H1 (cell line): ENCODE results near the gene RGS6. TPM values are rescaled to one million over a fixed set of nuclear protein-coding genes. Genes with fewer than 3 reads are reported as not detected.

Experiments used
- CTCF ChIA-PET: fragments of 300-600 bp; sonication (Branson Sonifier 250); formaldehyde crosslinking; loops from one replicate; lab custom pipeline; 2021; ENCODE audit not compliant: partially characterized antibody; lab: Charles Lee
- POLR2A ChIA-PET: fragments of 300-600 bp; sonication (Branson Sonifier 250); formaldehyde crosslinking; loops from one replicate; lab custom pipeline; 2021; ENCODE audit warnings: inconsistent platforms; ENCODE audit not compliant: partially characterized antibody; lab: Charles Lee
- DNase-seq, 2 experiments: peaks; one replicate each; pipeline versions ENCODE4 v3.0.0 to v3.0.0-alpha.2; 2010 to 2022; ENCODE audit warnings: low spot score in 2 of 2, low read depth in 1 of 2, mixed read lengths in 1 of 2
- FAIRE-seq: peaks from 2 replicates; lab custom pipeline; 2011; peaks lifted over from hg19 to GRCh38; lab: Jason Lieb, UNC
- H2AFZ ChIP-seq: 2 replicates; pipeline ENCODE4 v1.8.1; 2012; ENCODE audit warnings: low read length, inconsistent platforms
- H2AK5ac ChIP-seq: 2 replicates; pipeline ENCODE4 v1.6.1; 2013; ENCODE audit warnings: low read depth, low read length
- H2BK120ac ChIP-seq: replicated peaks from 2 replicates; pipeline ENCODE3; 2013; ENCODE audit warnings: low read depth, low read length, inconsistent platforms
- H2BK12ac ChIP-seq: 2 replicates; pipeline ENCODE4 v1.6.1; 2013; ENCODE audit warnings: low read depth, low read length
- H2BK15ac ChIP-seq: 2 replicates; pipeline ENCODE4 v1.6.1; 2013; ENCODE audit warnings: low read length
- H2BK20ac ChIP-seq: 2 replicates; pipeline ENCODE4 v1.6.1; 2013; ENCODE audit warnings: low read length
- H2BK5ac ChIP-seq: 2 replicates; pipeline ENCODE4 v1.6.1; 2013; ENCODE audit warnings: low read depth, low read length
- H3K14ac ChIP-seq: 2 replicates; pipeline ENCODE4 v1.6.1; 2013; ENCODE audit warnings: inconsistent platforms; ENCODE audit not compliant: insufficient read length
- H3K18ac ChIP-seq: 2 replicates; pipeline ENCODE4 v1.6.1; 2013; ENCODE audit warnings: low read length; ENCODE audit errors: extremely low read depth
- H3K23ac ChIP-seq: 2 replicates; pipeline ENCODE4 v1.6.1; 2013; ENCODE audit warnings: inconsistent platforms; ENCODE audit not compliant: insufficient read length
- H3K23me2 ChIP-seq: 2 replicates; pipeline ENCODE4 v1.6.1; 2013; ENCODE audit warnings: low read depth, low read length
- H3K27ac ChIP-seq: 2 replicates; pipeline ENCODE4 v1.6.1; 2011; ENCODE audit warnings: low read depth, low read length, inconsistent platforms
- H3K27me3 ChIP-seq, 4 experiments: replicated peaks in 1 of 4; 1 replicate in 1 of 4; 2 replicates in 3 of 4; pipeline versions ENCODE4 v1.6.1 to v1.8.1; 2011 to 2013; ENCODE audit warnings: low read length in 3 of 4, mild to moderate bottlenecking in 3 of 4, inconsistent platforms in 2 of 4, mixed read lengths in 2 of 4, moderate library complexity in 1 of 4; ENCODE audit not compliant: control insufficient read depth in 3 of 4, insufficient read depth in 3 of 4; ENCODE audit errors: extremely low read depth in 1 of 4
- H3K36me3 ChIP-seq, 4 experiments: 2 replicates each; pipeline versions ENCODE4 v1.6.1 to v1.8.1; 2011 to 2013; ENCODE audit warnings: mild to moderate bottlenecking in 4 of 4, low read length in 3 of 4, moderate library complexity in 2 of 4, control low read depth in 1 of 4, inconsistent platforms in 1 of 4; ENCODE audit not compliant: insufficient read depth in 4 of 4, control insufficient read depth in 2 of 4
- H3K4ac ChIP-seq: replicated peaks from 2 replicates; pipeline ENCODE3; 2013; ENCODE audit warnings: low read length, low read depth, mixed read lengths, inconsistent platforms; ENCODE audit not compliant: insufficient read length
- H3K4me1 ChIP-seq, 4 experiments: replicated peaks in 1 of 4; 1 replicate in 1 of 4; 2 replicates in 3 of 4; pipeline versions ENCODE4 v1.6.1 to v1.8.1; 2011 to 2013; ENCODE audit warnings: low read length in 3 of 4, inconsistent platforms in 2 of 4, mixed read lengths in 1 of 4; ENCODE audit not compliant: insufficient read depth in 4 of 4, control insufficient read depth in 3 of 4
- H3K4me2 ChIP-seq, 2 experiments: 2 replicates each; pipeline versions ENCODE4 v1.6.1 to v1.8.1; 2011 to 2013; ENCODE audit warnings: low read depth in 2 of 2, low read length in 2 of 2, control low read depth in 1 of 2, inconsistent platforms in 1 of 2, mild to moderate bottlenecking in 1 of 2; ENCODE audit not compliant: insufficient read depth in 1 of 2
- H3K4me3 ChIP-seq, 4 experiments: fragments of 200-600, 300-600 bp in 1 of 4; sonication (generic), shearing (Covaris generic), sonication (Bioruptor Twin) in 1 of 4; 2 replicates each; pipeline versions ENCODE4 v1.5.1 to v1.8.1; 2011 to 2016; ENCODE audit warnings: low read length in 4 of 4, low read depth in 3 of 4, control low read depth in 2 of 4, inconsistent platforms in 2 of 4, mild to moderate bottlenecking in 2 of 4, mixed read lengths in 1 of 4, moderate library complexity in 1 of 4; ENCODE audit not compliant: insufficient read depth in 2 of 4; ENCODE audit errors: extremely low read depth in 1 of 4
- H3K56ac ChIP-seq: replicated peaks from 2 replicates; pipeline ENCODE3; 2013; ENCODE audit warnings: low read depth, mild to moderate bottlenecking, mixed read lengths, low read length, inconsistent platforms; ENCODE audit not compliant: insufficient read length
- H3K79me1 ChIP-seq: 2 replicates; pipeline ENCODE4 v1.6.1; 2013; ENCODE audit warnings: low read depth, low read length, control low read depth
- H3K79me2 ChIP-seq, 2 experiments: 2 replicates each; pipeline versions ENCODE4 v1.6.1 to v1.8.1; 2012 to 2013; ENCODE audit warnings: low read length in 2 of 2, mild to moderate bottlenecking in 2 of 2, inconsistent platforms in 1 of 2; ENCODE audit not compliant: insufficient read depth in 2 of 2, control insufficient read depth in 1 of 2
- H3K9ac ChIP-seq, 4 experiments: replicated peaks in 1 of 4; 1 replicate in 1 of 4; 2 replicates in 3 of 4; pipeline versions ENCODE4 v1.6.1 to v1.8.1; 2011 to 2013; ENCODE audit warnings: low read depth in 3 of 4, low read length in 3 of 4, control low read depth in 2 of 4, mild to moderate bottlenecking in 2 of 4, moderate library complexity in 2 of 4, inconsistent platforms in 1 of 4; ENCODE audit errors: extremely low read depth in 1 of 4
- H3K9me3 ChIP-seq, 2 experiments: 2 replicates each; pipeline versions ENCODE4 v1.6.1 to v1.8.1; 2012 to 2013; ENCODE audit warnings: mild to moderate bottlenecking in 2 of 2, moderate library complexity in 2 of 2, control low read depth in 1 of 2, inconsistent platforms in 1 of 2, low read depth in 1 of 2, low read length in 1 of 2, mixed read lengths in 1 of 2; ENCODE audit not compliant: insufficient read depth in 2 of 2
- H4K20me1 ChIP-seq, 2 experiments: replicated peaks in 1 of 2; 2 replicates each; pipeline versions ENCODE3 to v1.8.1; 2011 to 2013; ENCODE audit warnings: inconsistent platforms in 2 of 2, low read length in 2 of 2, mild to moderate bottlenecking in 1 of 2; ENCODE audit not compliant: insufficient read depth in 2 of 2, control insufficient read depth in 1 of 2
- H4K5ac ChIP-seq: 2 replicates; pipeline ENCODE4 v1.6.1; 2013; ENCODE audit warnings: low read length, low read depth, mixed read lengths, inconsistent platforms; ENCODE audit not compliant: insufficient read length
- H4K8ac ChIP-seq: 2 replicates; pipeline ENCODE4 v1.8.0; 2013; ENCODE audit warnings: mild to moderate bottlenecking, moderate library complexity, low read length, inconsistent platforms; ENCODE audit not compliant: insufficient read depth; ENCODE audit errors: extremely low read depth
- H4K91ac ChIP-seq: replicated peaks from 2 replicates; pipeline ENCODE3; 2013; ENCODE audit warnings: low read length, mixed read lengths, inconsistent platforms; ENCODE audit not compliant: insufficient read length
- ASH2L ChIP-seq: fragments of 200-600, 300-600 bp; sonication (generic); IDR thresholded peaks from one replicate; pipeline ENCODE4 v1.7.1; 2017; ENCODE audit warnings: low read length
- ATF3 ChIP-seq: IDR thresholded peaks from 2 replicates; pipeline ENCODE4 v1.6.1; 2011; ENCODE audit warnings: low read depth, mild to moderate bottlenecking, low read length; ENCODE audit not compliant: insufficient read depth
- CEBPB ChIP-seq: IDR thresholded peaks from 2 replicates; pipeline ENCODE4 v1.6.1; 2012; ENCODE audit warnings: low read depth, low read length
- CHD1 ChIP-seq: IDR thresholded peaks from 2 replicates; pipeline ENCODE4 v1.6.1; 2012; ENCODE audit warnings: low read depth, low read length, improper control_type of control experiment
- EZH2 ChIP-seq: fragments of 200-600 bp; sonication (generic); IDR thresholded peaks from 2 replicates; pipeline ENCODE4 v1.7.1; 2012; ENCODE audit warnings: low read depth, mild to moderate bottlenecking, moderate library complexity, low read length, inconsistent platforms; ENCODE audit not compliant: severe bottlenecking
- FOSL1 ChIP-seq: IDR thresholded peaks from 2 replicates; pipeline ENCODE4 v1.6.1; 2011; ENCODE audit warnings: mild to moderate bottlenecking, low read depth, low read length, moderate library complexity; ENCODE audit not compliant: insufficient read depth
- KDM1A ChIP-seq: fragments of 200-600, 300-600 bp; sonication (generic); IDR thresholded peaks from 2 replicates; pipeline ENCODE4 v1.7.1; 2016; ENCODE audit warnings: mild to moderate bottlenecking, low read length, borderline replicate concordance
- NRF1 ChIP-seq: IDR thresholded peaks from 2 replicates; pipeline ENCODE4 v1.6.1; 2011; ENCODE audit warnings: mild to moderate bottlenecking, low read depth, low read length, improper control_type of control experiment
- POLR2AphosphoS5 ChIP-seq: IDR thresholded peaks from 2 replicates; pipeline ENCODE4 v1.6.1; 2011; ENCODE audit warnings: low read depth, low read length
- RAD21 ChIP-seq, 2 experiments: IDR thresholded peaks in 1 of 2; conservative IDR thresholded peaks in 1 of 2; 2 replicates each; pipeline ENCODE4 v1.6.1; 2011; ENCODE audit warnings: low read depth in 2 of 2, low read length in 2 of 2, improper control_type of control experiment in 1 of 2, inconsistent platforms in 1 of 2, mild to moderate bottlenecking in 1 of 2, moderate library complexity in 1 of 2
- RFX5 ChIP-seq: IDR thresholded peaks from 2 replicates; pipeline ENCODE4 v1.6.1; 2011; ENCODE audit warnings: low read depth, low read length, improper control_type of control experiment, borderline replicate concordance
- SIN3A ChIP-seq, 2 experiments: IDR thresholded peaks in 1 of 2; conservative IDR thresholded peaks in 1 of 2; 2 replicates each; pipeline ENCODE4 v1.6.1; 2011 to 2012; ENCODE audit warnings: low read length in 2 of 2, improper control_type of control experiment in 1 of 2, low read depth in 1 of 2, mild to moderate bottlenecking in 1 of 2
- SP1 ChIP-seq: IDR thresholded peaks from 2 replicates; pipeline ENCODE4 v1.6.1; 2011; ENCODE audit warnings: low read depth, low read length
- WGBS, 2 experiments: shearing (Covaris generic) in 1 of 2; methylation state at CpG; one replicate each; pipeline versions ENCODE4 v1.1.6 to v1.1.7; 2013 to 2015; ENCODE audit warnings: low lambda C conversion rate in 2 of 2, mixed read lengths in 2 of 2, inconsistent platforms in 1 of 2, low coverage in 1 of 2, missing lambda C conversion rate in 1 of 2; ENCODE audit not compliant: insufficient replicate concordance in 2 of 2, insufficient coverage in 1 of 2, insufficient read length in 1 of 2; ENCODE audit errors: extremely low coverage in 1 of 2, missing lambda C conversion rate in 1 of 2; 5-methylcytosine and 5-hydroxymethylcytosine counted together
- polyA plus RNA-seq, 7 experiments: library from polyadenylated mRNA; depleted of rRNA in 3 of 7; stranded (reverse) in 5 of 7; unstranded in 2 of 7; fragments of >200 nt in 5 of 7; fragments of 200-250 nt in 2 of 7; gene quantifications; 1 replicate in 5 of 7; 2 replicates in 1 of 7; 4 replicates in 1 of 7; pipeline versions ENCODE4 v1.2.1 to v1.2.3, GENCODE V29; 2011 to 2013; ENCODE audit warnings: missing spikeins in 2 of 7, mixed read lengths in 2 of 7
- total RNA-seq: library from RNA; stranded (reverse); fragmentation: NEBNext Ultra II Directional; extraction: Animal tissue kit (Norgen Biotek cat#: 25700); gene quantifications from 2 replicates; pipeline ENCODE4 v1.2.1, GENCODE V29; 2021
- TF ChIP-seq, protein P1 (sequence below): IDR thresholded peaks from 2 replicates; pipeline ENCODE4 v1.6.1; 2012; ENCODE audit warnings: inconsistent platforms

Gene RGS6
- total and polyA plus RNA-seq, 2 of the 8 experiments (the other 6 are each of a cell fraction or from before 2014, with no cell fraction given) = 0.26 to 1.1 TPM

DNA sequence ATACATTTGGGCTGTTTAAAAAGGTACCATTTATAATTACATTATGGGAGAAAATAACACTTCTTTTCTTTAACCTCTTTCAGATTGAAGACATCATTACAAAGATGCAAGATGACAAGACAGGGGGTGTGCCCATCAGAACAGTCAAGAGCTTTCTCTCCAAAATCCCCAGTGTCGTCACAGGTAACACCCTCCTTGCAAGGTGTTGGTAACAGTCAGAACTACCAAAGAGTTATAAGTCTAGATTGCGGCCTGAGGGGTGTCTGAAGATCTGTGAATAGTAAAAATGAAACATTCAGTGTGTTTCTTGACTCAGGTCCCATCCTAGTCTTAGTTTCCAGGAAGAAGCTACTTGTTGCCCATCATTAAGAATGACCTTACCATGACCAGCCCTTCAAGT lies 419.8 kb downstream of the RGS6 start:
- Histone ChIP-seq H3K27ac (no peak overlapping the region), H3K27me3 (no peaks in the 10 kb centered on the region), H2AK5ac (no peak overlapping the region), H3K36me3 (no peaks in the 10 kb centered on the region), H3K9me3 (peaks cover 2 to 4% of the 10 kb centered on the region in 2 experiments; a peak in 1 of 4 replicates), H3K4me2 (no peak overlapping the region), H2BK12ac (no peak overlapping the region), H2BK20ac (no peak overlapping the region), H4K20me1 (no peaks in the 10 kb centered on the region), H4K91ac (no peak overlapping the region), H3K23ac (no peak overlapping the region), H3K9ac (no peak overlapping the region), H2AFZ (no peak overlapping the region), H3K4ac (no peak overlapping the region), H3K56ac (no peak overlapping the region), H2BK5ac (no peak overlapping the region), H2BK15ac (no peak overlapping the region), H4K8ac (no peak overlapping the region), H3K14ac (no peak overlapping the region), H3K4me1 (no peaks in the 10 kb centered on the region), H4K5ac (no peak overlapping the region), H2BK120ac (no peak overlapping the region), H3K18ac (no peak overlapping the region), H3K79me2 (no peaks in the 10 kb centered on the region), H3K4me3 (no peak overlapping the region), H3K23me2 (no peaks in the 10 kb centered on the region), H3K79me1 (no peaks in the 10 kb centered on the region)
- POLR2A ChIA-PET = no interaction called here
- FAIRE-seq (no peak), DNase-seq (no peak)
- CTCF ChIA-PET = interaction anchor here (1.1 kb wide), 1 partner anchor 10 kb away, joined by 3 read pairs; no protein-coding TSS in a partner anchor
- WGBS, 2 experiments = 88% methylated on average over 2 of the region's 2 CpGs; no CpG with 5 or more reads in 1 of the 2 experiments
- no peak for TF ChIP-seq FOSL1
- TF ChIP-seq, protein P1, sequence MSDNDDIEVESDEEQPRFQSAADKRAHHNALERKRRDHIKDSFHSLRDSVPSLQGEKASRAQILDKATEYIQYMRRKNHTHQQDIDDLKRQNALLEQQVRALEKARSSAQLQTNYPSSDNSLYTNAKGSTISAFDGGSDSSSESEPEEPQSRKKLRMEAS = no peak
- TF ChIP-seq POLR2AphosphoS5 = no peak
- TF ChIP-seq SP1 = no peak
- no peak for TF ChIP-seq RAD21 (IDR thresholded peaks at IDR 0.05 in 1 of 2, conservative IDR thresholded peaks at IDR 0.05 in 1 of 2; ENCODE audit: low read depth in 2 of 2, low read length in 2 of 2)
- no peak for TF ChIP-seq EZH2
- no peak for TF ChIP-seq CEBPB
- TF ChIP-seq NRF1 = no peak
- TF ChIP-seq KDM1A = no peak
- TF ChIP-seq ATF3 = no peak
- TF ChIP-seq RFX5 = no peak
- TF ChIP-seq ASH2L = no peak
- TF ChIP-seq SIN3A (conservative IDR thresholded peaks at IDR 0.05 in 1 of 2, IDR thresholded peaks at IDR 0.05 in 1 of 2; ENCODE audit: low read depth in 1 of 2, low read length in 2 of 2) = no peak
- no peak for TF ChIP-seq CHD1
